Body of pancreas (tissue), 4 donors: ENCODE results near the gene SIK2.

Experiments
- CTCF ChIP-seq, 7 experiments: fragments of 450-650 bp in 4 of 7; fragments of 200-600 bp in 3 of 7; sonication (generic) in 3 of 7; IDR thresholded peaks; one replicate each; pipeline ENCODE4 v1.5.1; 2016 to 2019; ENCODE audit warnings: antibody characterized with exemption in 7 of 7
- POLR2A ChIP-seq, 3 donors: fragments of 450-650 bp; IDR thresholded peaks; one replicate each; pipeline ENCODE4 v1.6.1; 2016; ENCODE audit warnings: antibody characterized with exemption in 3 of 3, mild to moderate bottlenecking in 2 of 3

GRCh38 chr11:111741751-111742150 lies 139.5 kb downstream of the SIK2 start:
- TF ChIP-seq CTCF (IDR thresholded peaks at IDR 0.05) (no peak), POLR2A (IDR thresholded peaks at IDR 0.05) (no peak)
